Neural progenitor cell (in vitro differentiated cells): Measurements from ENCODE around the gene GPD2. TPM values are rescaled to one million over a fixed set of nuclear protein-coding genes. Genes with fewer than 3 reads are reported as not detected.
"Not testable (repeated sequence)": the region's sequence is repeated elsewhere in the genome, so short reads cannot be mapped to it uniquely, and the experiment has no call there.

Source experiments
- DNase-seq: peaks from one replicate; pipeline ENCODE4 v3.0.0-alpha.2; 2016; ENCODE audit warnings: low spot score
- H2AFZ ChIP-seq: fragments of 200-600 bp; sonication (generic); replicated peaks from 2 replicates; pipeline ENCODE4 v1.6.1; 2016; ENCODE audit warnings: antibody characterized with exemption
- H3F3A ChIP-seq: fragments of 200-600 bp; sonication (generic); 2 replicates; pipeline ENCODE4 v1.6.1; 2016; ENCODE audit warnings: antibody characterized with exemption, low read depth
- H3K27ac ChIP-seq: fragments of 200-600 bp; sonication (generic); 2 replicates; pipeline ENCODE4 v1.5.1; 2016; ENCODE audit warnings: mild to moderate bottlenecking
- H3K27me3 ChIP-seq: fragments of 200-600 bp; sonication (generic); 2 replicates; pipeline ENCODE4 v1.6.1; 2016; ENCODE audit warnings: mild to moderate bottlenecking, moderate library complexity
- H3K36me3 ChIP-seq: fragments of 200-600 bp; sonication (generic); 2 replicates; pipeline ENCODE4 v1.5.1; 2016
- H3K4me1 ChIP-seq: fragments of 200-600 bp; sonication (generic); 2 replicates; pipeline ENCODE4 v1.6.1; 2016; ENCODE audit warnings: mixed run types
- H3K4me2 ChIP-seq: fragments of 200-600 bp; sonication (generic); 2 replicates; pipeline ENCODE4 v1.6.1; 2016
- H3K4me3 ChIP-seq: fragments of 200-600 bp; sonication (generic); 2 replicates; pipeline ENCODE4 v1.5.1; 2016
- H3K79me2 ChIP-seq: fragments of 200-600 bp; sonication (generic); 2 replicates; pipeline ENCODE4 v1.6.1; 2016; ENCODE audit warnings: low read depth
- H3K9ac ChIP-seq: fragments of 200-600 bp; sonication (generic); 2 replicates; pipeline ENCODE4 v1.6.1; 2016
- H3K9me3 ChIP-seq: fragments of 200-600 bp; sonication (generic); 2 replicates; pipeline ENCODE4 v1.5.1; 2016; ENCODE audit warnings: low read depth
- H4K20me1 ChIP-seq: fragments of 200-600 bp; sonication (generic); 2 replicates; pipeline ENCODE4 v1.6.1; 2016; ENCODE audit warnings: low read depth
- H3K27ac Mint-ChIP-seq: 3 replicates; pipeline ENCODE4 v1.8.0; 2021; ENCODE audit warnings: mixed read lengths
- H3K27me3 Mint-ChIP-seq: 2 replicates; pipeline ENCODE4 v1.8.0; 2022; ENCODE audit warnings: low read depth, mild to moderate bottlenecking, inconsistent platforms, moderate library complexity, mixed read lengths; ENCODE audit not compliant: insufficient read depth
- H3K36me3 Mint-ChIP-seq: 3 replicates; pipeline ENCODE4 v1.8.0; 2021; ENCODE audit warnings: mixed read lengths
- H3K4me1 Mint-ChIP-seq: 3 replicates; pipeline ENCODE4 v1.8.0; 2021; ENCODE audit warnings: mixed read lengths
- H3K4me3 Mint-ChIP-seq: 3 replicates; pipeline ENCODE4 v1.8.0; 2021; ENCODE audit warnings: mild to moderate bottlenecking, moderate library complexity, mixed read lengths
- H3K9me3 Mint-ChIP-seq: 3 replicates; pipeline ENCODE4 v1.8.0; 2020; ENCODE audit warnings: mixed read lengths
- CTCF ChIP-seq: fragments of 200-600 bp; sonication (generic); IDR thresholded peaks from 2 replicates; pipeline ENCODE4 v1.5.1; 2017; ENCODE audit warnings: antibody characterized with exemption, mild to moderate bottlenecking
- EZH2 ChIP-seq: fragments of 200-600 bp; sonication (generic); IDR thresholded peaks from 2 replicates; pipeline ENCODE4 v1.6.1; 2017; ENCODE audit warnings: antibody characterized with exemption, mild to moderate bottlenecking, moderate library complexity
- EZH2phosphoT487 ChIP-seq: fragments of 200-600 bp; sonication (generic); IDR thresholded peaks from 2 replicates; pipeline ENCODE4 v1.6.1; 2017; ENCODE audit warnings: antibody characterized with exemption
- total RNA-seq: library from RNA; depleted of rRNA; stranded (reverse); fragments of >200 nt; gene quantifications from 2 replicates; pipeline ENCODE4 v1.2.3, GENCODE V29; 2015; ENCODE audit warnings: low replicate concordance

GPD2 gene
- total RNA-seq, 1 donor from 2014 or later, result 176 TPM

- Mint-ChIP-seq H3K36me3 (no peaks in the 10 kb centered on the region), H3K4me3 (no peak overlapping the region), H3K27me3 (no peaks in the 10 kb centered on the region), H3K9me3 (no peaks in the 10 kb centered on the region), H3K27ac (no peak overlapping the region), H3K4me1 (peaks cover 2% of the 10 kb centered on the region)
- peaks cover 7% of the 10 kb centered on the region for H3F3A ChIP-seq
- H3K4me3 ChIP-seq, result no peak overlapping the region
- no peak overlapping the region for H3K27ac ChIP-seq
- no peaks in the 10 kb centered on the region for H4K20me1 ChIP-seq
- TF ChIP-seq EZH2 (no peak), CTCF (no peak), EZH2phosphoT487 (no peak)
- H3K79me2 ChIP-seq, result peaks cover 4% of the 10 kb centered on the region
- no peak overlapping the region for H3K9ac ChIP-seq
- no peaks in the 10 kb centered on the region for H3K9me3 ChIP-seq
- H3K27me3 ChIP-seq, result no peaks in the 10 kb centered on the region
- no peaks in the 10 kb centered on the region for H3K36me3 ChIP-seq
- no peak overlapping the region for H2AFZ ChIP-seq
- peaks cover 13% of the 10 kb centered on the region for H3K4me1 ChIP-seq
- no peak overlapping the region for H3K4me2 ChIP-seq
- no peak for DNase-seq
These were observed 54.3 kb downstream of the GPD2 start for GRCh38 chr2:156490466-156490840.

GRCh38 chr2:156491176-156491575 is 55.0 kb downstream of the GPD2 start:
- Histone ChIP-seq H3K36me3 (no peaks in the 10 kb centered on the region), H4K20me1 (no peaks in the 10 kb centered on the region), H3K4me3 (no peak overlapping the region), H3K9me3 (no peaks in the 10 kb centered on the region), H3K27me3 (no peaks in the 10 kb centered on the region), H3K27ac (no peak overlapping the region), H3K79me2 (peaks cover 4% of the 10 kb centered on the region), H3K4me1 (peaks cover 13% of the 10 kb centered on the region), H2AFZ (no peak overlapping the region), H3K4me2 (no peak overlapping the region), H3F3A (peaks cover 7% of the 10 kb centered on the region), H3K9ac (no peak overlapping the region)
- no peaks in the 10 kb centered on the region for H3K27me3 Mint-ChIP-seq
- TF ChIP-seq CTCF, result no peak
- no peak for TF ChIP-seq EZH2phosphoT487
- no peak for TF ChIP-seq EZH2
- DNase-seq, result no peak
- no peak overlapping the region for H3K27ac Mint-ChIP-seq
- no peak overlapping the region for H3K4me3 Mint-ChIP-seq
- H3K9me3 Mint-ChIP-seq, result no peaks in the 10 kb centered on the region
- H3K36me3 Mint-ChIP-seq, result no peaks in the 10 kb centered on the region
- H3K4me1 Mint-ChIP-seq, result peaks cover 2% of the 10 kb centered on the region

GRCh38 chr2:156492979-156493378 is 56.8 kb downstream of the GPD2 start:
- Histone ChIP-seq H3K27me3 (no peaks in the 10 kb centered on the region), H4K20me1 (no peaks in the 10 kb centered on the region), H3K9ac (no peak overlapping the region), H3K4me1 (peaks cover 13% of the 10 kb centered on the region), H3K36me3 (no peaks in the 10 kb centered on the region), H3K4me2 (no peak overlapping the region), H3K4me3 (no peak overlapping the region), H3K27ac (no peak overlapping the region), H3F3A (peaks cover 7% of the 10 kb centered on the region), H2AFZ (no peak overlapping the region), H3K9me3 (no peaks in the 10 kb centered on the region), H3K79me2 (peaks cover 4% of the 10 kb centered on the region)
- no peaks in the 10 kb centered on the region for H3K27me3 Mint-ChIP-seq
- H3K9me3 Mint-ChIP-seq, result no peaks in the 10 kb centered on the region
- H3K4me3 Mint-ChIP-seq, result no peak overlapping the region
- no peaks in the 10 kb centered on the region for H3K36me3 Mint-ChIP-seq
- no peak overlapping the region for H3K27ac Mint-ChIP-seq
- peaks cover 2% of the 10 kb centered on the region for H3K4me1 Mint-ChIP-seq
- no peak for DNase-seq
- TF ChIP-seq CTCF, result no peak
- TF ChIP-seq EZH2phosphoT487, result no peak

GRCh38 chr2:156495998-156496397 is 59.8 kb downstream of the GPD2 start:
- not testable (repeated sequence) for H3K9me3 ChIP-seq, H3K36me3 ChIP-seq, H3K27me3 Mint-ChIP-seq, H3K79me2 ChIP-seq, H3K36me3 Mint-ChIP-seq, H3K4me1 Mint-ChIP-seq, H3K4me3 ChIP-seq, H3K27ac ChIP-seq, H3K27ac Mint-ChIP-seq, H3K9me3 Mint-ChIP-seq, H2AFZ ChIP-seq, H3F3A ChIP-seq, H3K4me3 Mint-ChIP-seq, DNase-seq, H4K20me1 ChIP-seq, H3K27me3 ChIP-seq, H3K4me2 ChIP-seq, H3K9ac ChIP-seq
- peaks cover 13% of the 10 kb centered on the region for H3K4me1 ChIP-seq
